Measurements from ENCODE around the gene ZIC2.

Gene ZIC2

DNA sequence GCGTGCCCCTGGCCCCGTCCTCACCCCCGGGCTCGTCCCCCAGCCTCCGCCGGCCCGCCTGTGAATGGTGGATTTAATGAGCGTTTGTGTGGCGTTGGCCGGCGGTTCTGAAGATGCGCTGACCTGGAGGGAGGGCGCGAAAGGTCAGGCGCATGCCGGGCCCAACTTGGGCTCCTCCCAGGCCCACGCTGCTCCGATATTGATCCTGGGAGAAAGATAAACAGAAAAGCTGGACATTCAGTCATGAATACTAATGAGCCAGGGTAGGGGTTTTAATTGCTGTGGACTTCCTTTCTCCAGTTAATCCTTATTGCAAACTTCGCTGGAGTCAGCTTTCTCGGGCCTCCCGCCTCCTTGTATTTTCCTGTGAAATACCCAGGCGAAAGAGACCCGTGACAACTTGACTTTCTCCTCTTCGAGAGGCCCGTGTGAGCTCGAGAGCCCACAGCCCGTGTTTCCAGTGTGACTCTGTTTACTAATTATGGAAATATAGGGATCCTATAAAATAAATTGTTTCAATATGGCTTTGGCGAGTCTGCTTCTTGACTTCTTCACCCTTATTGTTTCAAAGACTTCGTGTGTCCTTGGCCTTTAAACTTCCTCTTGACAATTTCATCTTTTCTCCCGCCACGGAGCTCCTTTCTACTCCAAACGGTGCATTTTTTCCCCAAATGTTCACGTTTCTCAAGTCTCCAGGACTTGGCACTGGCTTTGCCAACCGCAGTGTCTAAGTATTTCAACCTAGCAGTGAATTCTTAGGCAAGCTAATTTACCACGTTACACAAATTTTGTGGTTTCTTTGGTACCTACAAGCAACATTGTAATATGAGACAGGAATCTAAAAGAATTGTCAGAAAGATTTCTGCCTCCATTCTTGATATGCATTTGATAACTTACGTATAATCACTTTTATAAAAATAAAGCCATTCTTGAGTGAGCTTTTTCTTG, 10.5 kb downstream of the ZIC2 start:
- H3K4me3 ChIP-seq (ENCODE audit: low read depth, low read length), result no peak overlapping the region
- TF ChIP-seq, protein P1, sequence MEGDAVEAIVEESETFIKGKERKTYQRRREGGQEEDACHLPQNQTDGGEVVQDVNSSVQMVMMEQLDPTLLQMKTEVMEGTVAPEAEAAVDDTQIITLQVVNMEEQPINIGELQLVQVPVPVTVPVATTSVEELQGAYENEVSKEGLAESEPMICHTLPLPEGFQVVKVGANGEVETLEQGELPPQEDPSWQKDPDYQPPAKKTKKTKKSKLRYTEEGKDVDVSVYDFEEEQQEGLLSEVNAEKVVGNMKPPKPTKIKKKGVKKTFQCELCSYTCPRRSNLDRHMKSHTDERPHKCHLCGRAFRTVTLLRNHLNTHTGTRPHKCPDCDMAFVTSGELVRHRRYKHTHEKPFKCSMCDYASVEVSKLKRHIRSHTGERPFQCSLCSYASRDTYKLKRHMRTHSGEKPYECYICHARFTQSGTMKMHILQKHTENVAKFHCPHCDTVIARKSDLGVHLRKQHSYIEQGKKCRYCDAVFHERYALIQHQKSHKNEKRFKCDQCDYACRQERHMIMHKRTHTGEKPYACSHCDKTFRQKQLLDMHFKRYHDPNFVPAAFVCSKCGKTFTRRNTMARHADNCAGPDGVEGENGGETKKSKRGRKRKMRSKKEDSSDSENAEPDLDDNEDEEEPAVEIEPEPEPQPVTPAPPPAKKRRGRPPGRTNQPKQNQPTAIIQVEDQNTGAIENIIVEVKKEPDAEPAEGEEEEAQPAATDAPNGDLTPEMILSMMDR (IDR thresholded peaks at IDR 0.05; ENCODE audit: low read depth, low read length), result no peak

DNA sequence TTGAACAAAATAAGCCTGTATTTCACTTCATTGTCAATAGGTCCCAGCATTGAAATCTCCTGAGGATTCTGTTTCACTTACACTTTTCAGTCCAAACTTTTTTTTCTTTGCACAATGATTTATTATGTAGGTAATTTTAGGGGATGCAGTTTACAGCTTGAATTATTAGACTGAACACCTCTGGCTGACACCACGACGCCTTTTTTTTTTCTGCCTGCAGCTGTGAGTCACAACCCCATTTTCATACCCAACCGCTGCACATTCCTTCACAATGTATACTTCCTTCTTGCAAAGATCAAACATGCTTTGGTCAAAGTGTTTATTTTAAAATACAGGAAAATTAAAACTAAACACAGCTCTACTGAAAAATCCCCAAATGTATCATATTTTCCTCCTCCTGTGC, 11.4 kb downstream of the ZIC2 start:
- TF ChIP-seq, protein P1 (IDR thresholded peaks at IDR 0.05; ENCODE audit: low read depth, low read length), result no peak
- H3K4me3 ChIP-seq (ENCODE audit: low read depth, low read length), result no peak overlapping the region

DNA sequence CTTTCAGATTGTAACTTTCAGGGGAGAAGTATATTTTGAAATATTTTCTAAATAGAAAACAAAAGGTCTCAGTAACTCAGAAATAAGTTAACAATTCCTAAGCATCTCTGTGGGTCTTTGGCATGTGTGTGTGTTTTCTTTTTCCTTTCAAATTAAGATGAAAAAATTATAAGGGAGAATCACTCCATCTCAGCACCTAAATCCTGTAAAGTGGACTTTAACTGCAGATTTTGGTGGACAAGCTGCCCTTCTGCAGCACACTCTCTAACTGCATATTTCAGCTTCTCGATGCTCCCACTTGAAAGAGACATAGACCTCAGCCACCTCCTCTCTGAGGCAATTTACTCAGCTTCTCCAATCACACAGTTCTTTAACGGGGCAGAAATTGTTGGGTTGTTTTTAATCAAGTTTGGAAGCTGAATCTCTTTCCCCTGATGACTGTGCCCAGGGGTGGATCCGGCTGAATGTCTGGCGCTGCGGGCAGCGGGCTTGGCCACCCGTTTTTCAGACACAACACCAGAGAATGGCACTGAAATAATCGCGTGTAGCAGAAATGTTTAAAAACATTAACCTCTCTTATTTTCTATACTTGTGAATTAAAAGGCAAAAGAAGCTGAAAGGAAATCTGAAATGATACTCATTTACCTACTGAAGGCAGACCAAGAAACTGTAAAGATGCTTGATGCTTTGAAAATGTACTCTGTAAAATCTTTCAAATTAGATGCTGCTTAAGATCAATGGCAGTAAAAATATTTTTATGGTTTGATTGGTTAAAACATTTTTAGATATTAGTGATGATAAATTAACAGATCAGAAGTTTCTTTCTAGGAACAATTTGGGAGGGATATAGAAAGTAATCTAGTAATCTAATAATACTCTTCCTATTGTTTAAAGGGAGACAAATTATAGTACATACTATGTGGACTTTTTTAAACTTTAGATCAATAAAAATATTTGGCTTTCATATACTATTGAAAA, 12.4 kb downstream of the ZIC2 start:
- TF ChIP-seq, protein P1 (IDR thresholded peaks at IDR 0.05; ENCODE audit: low read depth, low read length), result no peak
- H3K4me3 ChIP-seq (ENCODE audit: low read depth, low read length), result no peak overlapping the region

DNA sequence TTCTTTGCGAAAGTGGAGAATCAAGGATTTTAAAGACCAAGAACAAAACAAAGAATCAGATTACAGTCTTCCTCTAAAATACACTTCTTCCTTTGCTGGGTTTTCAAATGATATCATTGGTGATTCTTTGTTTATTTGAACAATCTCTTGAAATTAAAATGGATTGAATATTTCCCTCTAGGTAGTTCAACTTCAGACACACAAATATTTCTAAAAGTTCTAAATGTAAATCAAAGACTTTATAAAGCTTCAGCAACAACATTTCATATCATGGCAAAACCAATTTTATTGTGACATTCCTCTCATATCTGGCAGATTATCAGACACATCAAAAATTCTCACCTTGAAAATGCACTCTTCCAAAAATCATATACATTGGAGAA, 13.0 kb downstream of the ZIC2 start:
- TF ChIP-seq, protein P1 (IDR thresholded peaks at IDR 0.05; ENCODE audit: low read depth, low read length), result no peak
- H3K4me3 ChIP-seq (ENCODE audit: low read depth, low read length), result no peak overlapping the region

DNA sequence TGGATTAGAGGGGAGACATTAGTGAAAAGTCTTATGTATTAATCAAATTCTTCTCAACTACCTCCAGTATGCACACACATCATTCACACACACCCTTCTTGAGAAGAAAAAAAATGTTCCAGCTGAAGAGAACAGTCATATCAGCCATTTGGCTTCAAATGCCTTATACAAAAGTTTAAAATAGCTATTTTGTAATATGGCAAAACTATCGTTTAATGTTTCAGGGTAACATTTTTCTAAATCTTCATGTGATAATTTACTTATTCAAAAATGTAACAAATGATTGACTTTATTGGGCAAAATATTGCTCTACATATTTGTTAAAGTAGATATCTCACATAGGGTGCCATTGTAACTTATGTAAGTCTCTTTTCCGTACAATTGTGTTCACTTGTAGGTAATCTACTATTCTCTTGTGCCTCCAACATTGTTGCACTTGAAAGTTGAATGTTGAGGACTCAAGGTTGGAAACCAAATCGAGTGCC, 13.6 kb downstream of the ZIC2 start:
- no peak overlapping the region for H3K4me3 ChIP-seq (ENCODE audit: low read depth, low read length)
- TF ChIP-seq, protein P1 (IDR thresholded peaks at IDR 0.05; ENCODE audit: low read depth, low read length), result no peak

DNA sequence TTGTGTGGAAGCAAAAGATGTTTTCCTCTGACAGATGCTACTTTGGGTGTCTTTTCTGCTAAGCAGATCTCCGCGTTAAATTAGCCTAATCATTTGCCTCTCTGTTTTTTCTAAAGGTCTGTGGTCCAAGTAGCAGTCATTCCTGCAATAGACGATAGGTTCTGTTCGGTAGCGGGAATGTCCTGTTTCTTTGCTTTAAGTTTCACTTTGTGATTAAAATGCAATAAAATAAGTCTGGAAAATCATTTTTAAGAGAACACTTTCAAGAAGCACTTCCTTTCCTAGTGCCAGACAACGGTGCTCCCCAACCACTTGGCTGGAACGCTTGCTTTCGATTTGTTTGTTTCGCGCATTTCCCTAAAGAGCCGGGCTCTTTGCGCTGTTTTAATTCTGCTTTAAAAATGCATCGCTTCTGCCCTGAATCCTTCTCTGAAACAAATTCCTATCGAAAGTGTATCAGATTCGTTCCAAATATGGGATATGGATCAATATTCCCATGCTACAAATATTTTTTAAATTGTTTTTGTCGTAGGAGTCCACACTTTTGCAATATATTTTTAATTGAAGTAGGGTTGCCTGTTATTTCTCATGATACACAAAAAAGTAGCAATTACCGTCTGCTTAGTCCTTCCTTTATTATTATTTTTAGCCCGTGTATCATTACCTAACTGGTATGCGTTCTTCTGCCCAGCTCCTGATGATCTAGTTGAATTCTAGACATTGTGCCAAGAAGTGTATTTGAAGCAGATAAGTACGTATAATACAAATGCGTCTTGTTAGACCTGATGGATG, 14.2 kb downstream of the ZIC2 start:
- no peak overlapping the region for H3K4me3 ChIP-seq (ENCODE audit: low read depth, low read length)

More for the DNA sequence above, 14.2 kb downstream of the ZIC2 start:
- TF ChIP-seq, protein P1 (IDR thresholded peaks at IDR 0.05; ENCODE audit: low read depth, low read length), result no peak
